Measurements from ENCODE around the gene GJE1.

GRCh38 chr6:142167071-142167470, 34.3 kb downstream of the GJE1 start:
- no peak for TF ChIP-seq CTCF (IDR thresholded peaks at IDR 0.05)
- TF ChIP-seq EZH2 (IDR thresholded peaks at IDR 0.05) = no peak
- TF ChIP-seq EZH2phosphoT487 (IDR thresholded peaks at IDR 0.05) = no peak

All from neural progenitor cell (in vitro differentiated cells).